H1 (cell line): ENCODE results near the gene SLC26A1. TPM values are rescaled to one million over a fixed set of nuclear protein-coding genes. Genes with fewer than 3 reads are reported as not detected.

Experiments used
- CTCF ChIA-PET: fragments of 300-600 bp; sonication (Branson Sonifier 250); formaldehyde crosslinking; loops from one replicate; lab custom pipeline; 2021; ENCODE audit not compliant: partially characterized antibody; lab: Charles Lee
- POLR2A ChIA-PET: fragments of 300-600 bp; sonication (Branson Sonifier 250); formaldehyde crosslinking; loops from one replicate; lab custom pipeline; 2021; ENCODE audit warnings: inconsistent platforms; ENCODE audit not compliant: partially characterized antibody; lab: Charles Lee
- DNase-seq, 2 experiments: peaks; one replicate each; pipeline versions ENCODE4 v3.0.0 to v3.0.0-alpha.2; 2010 to 2022; ENCODE audit warnings: low spot score in 2 of 2, low read depth in 1 of 2, mixed read lengths in 1 of 2
- FAIRE-seq: peaks from 2 replicates; lab custom pipeline; 2011; peaks lifted over from hg19 to GRCh38; lab: Jason Lieb, UNC
- H2AFZ ChIP-seq: 2 replicates; pipeline ENCODE4 v1.8.1; 2012; ENCODE audit warnings: low read length, inconsistent platforms
- H2AK5ac ChIP-seq: 2 replicates; pipeline ENCODE4 v1.6.1; 2013; ENCODE audit warnings: low read depth, low read length
- H2BK120ac ChIP-seq: replicated peaks from 2 replicates; pipeline ENCODE3; 2013; ENCODE audit warnings: low read depth, low read length, inconsistent platforms
- H2BK12ac ChIP-seq: 2 replicates; pipeline ENCODE4 v1.6.1; 2013; ENCODE audit warnings: low read depth, low read length
- H2BK15ac ChIP-seq: 2 replicates; pipeline ENCODE4 v1.6.1; 2013; ENCODE audit warnings: low read length
- H2BK20ac ChIP-seq: 2 replicates; pipeline ENCODE4 v1.6.1; 2013; ENCODE audit warnings: low read length
- H2BK5ac ChIP-seq: 2 replicates; pipeline ENCODE4 v1.6.1; 2013; ENCODE audit warnings: low read depth, low read length
- H3K14ac ChIP-seq: 2 replicates; pipeline ENCODE4 v1.6.1; 2013; ENCODE audit warnings: inconsistent platforms; ENCODE audit not compliant: insufficient read length
- H3K18ac ChIP-seq: 2 replicates; pipeline ENCODE4 v1.6.1; 2013; ENCODE audit warnings: low read length; ENCODE audit errors: extremely low read depth
- H3K23ac ChIP-seq: 2 replicates; pipeline ENCODE4 v1.6.1; 2013; ENCODE audit warnings: inconsistent platforms; ENCODE audit not compliant: insufficient read length
- H3K23me2 ChIP-seq: 2 replicates; pipeline ENCODE4 v1.6.1; 2013; ENCODE audit warnings: low read depth, low read length
- H3K27ac ChIP-seq: 2 replicates; pipeline ENCODE4 v1.6.1; 2011; ENCODE audit warnings: low read depth, low read length, inconsistent platforms
- H3K27me3 ChIP-seq, 4 experiments: replicated peaks in 1 of 4; 1 replicate in 1 of 4; 2 replicates in 3 of 4; pipeline versions ENCODE4 v1.6.1 to v1.8.1; 2011 to 2013; ENCODE audit warnings: low read length in 3 of 4, mild to moderate bottlenecking in 3 of 4, inconsistent platforms in 2 of 4, mixed read lengths in 2 of 4, moderate library complexity in 1 of 4; ENCODE audit not compliant: control insufficient read depth in 3 of 4, insufficient read depth in 3 of 4; ENCODE audit errors: extremely low read depth in 1 of 4
- H3K36me3 ChIP-seq, 4 experiments: 2 replicates each; pipeline versions ENCODE4 v1.6.1 to v1.8.1; 2011 to 2013; ENCODE audit warnings: mild to moderate bottlenecking in 4 of 4, low read length in 3 of 4, moderate library complexity in 2 of 4, control low read depth in 1 of 4, inconsistent platforms in 1 of 4; ENCODE audit not compliant: insufficient read depth in 4 of 4, control insufficient read depth in 2 of 4
- H3K4ac ChIP-seq: replicated peaks from 2 replicates; pipeline ENCODE3; 2013; ENCODE audit warnings: low read length, low read depth, mixed read lengths, inconsistent platforms; ENCODE audit not compliant: insufficient read length
- H3K4me1 ChIP-seq, 4 experiments: replicated peaks in 1 of 4; 1 replicate in 1 of 4; 2 replicates in 3 of 4; pipeline versions ENCODE4 v1.6.1 to v1.8.1; 2011 to 2013; ENCODE audit warnings: low read length in 3 of 4, inconsistent platforms in 2 of 4, mixed read lengths in 1 of 4; ENCODE audit not compliant: insufficient read depth in 4 of 4, control insufficient read depth in 3 of 4
- H3K4me2 ChIP-seq, 2 experiments: 2 replicates each; pipeline versions ENCODE4 v1.6.1 to v1.8.1; 2011 to 2013; ENCODE audit warnings: low read depth in 2 of 2, low read length in 2 of 2, control low read depth in 1 of 2, inconsistent platforms in 1 of 2, mild to moderate bottlenecking in 1 of 2; ENCODE audit not compliant: insufficient read depth in 1 of 2
- H3K4me3 ChIP-seq, 4 experiments: fragments of 200-600, 300-600 bp in 1 of 4; sonication (generic), shearing (Covaris generic), sonication (Bioruptor Twin) in 1 of 4; 2 replicates each; pipeline versions ENCODE4 v1.5.1 to v1.8.1; 2011 to 2016; ENCODE audit warnings: low read length in 4 of 4, low read depth in 3 of 4, control low read depth in 2 of 4, inconsistent platforms in 2 of 4, mild to moderate bottlenecking in 2 of 4, mixed read lengths in 1 of 4, moderate library complexity in 1 of 4; ENCODE audit not compliant: insufficient read depth in 2 of 4; ENCODE audit errors: extremely low read depth in 1 of 4
- H3K56ac ChIP-seq: replicated peaks from 2 replicates; pipeline ENCODE3; 2013; ENCODE audit warnings: low read depth, mild to moderate bottlenecking, mixed read lengths, low read length, inconsistent platforms; ENCODE audit not compliant: insufficient read length
- H3K79me1 ChIP-seq: 2 replicates; pipeline ENCODE4 v1.6.1; 2013; ENCODE audit warnings: low read depth, low read length, control low read depth
- H3K79me2 ChIP-seq, 2 experiments: 2 replicates each; pipeline versions ENCODE4 v1.6.1 to v1.8.1; 2012 to 2013; ENCODE audit warnings: low read length in 2 of 2, mild to moderate bottlenecking in 2 of 2, inconsistent platforms in 1 of 2; ENCODE audit not compliant: insufficient read depth in 2 of 2, control insufficient read depth in 1 of 2
- H3K9ac ChIP-seq, 4 experiments: replicated peaks in 1 of 4; 1 replicate in 1 of 4; 2 replicates in 3 of 4; pipeline versions ENCODE4 v1.6.1 to v1.8.1; 2011 to 2013; ENCODE audit warnings: low read depth in 3 of 4, low read length in 3 of 4, control low read depth in 2 of 4, mild to moderate bottlenecking in 2 of 4, moderate library complexity in 2 of 4, inconsistent platforms in 1 of 4; ENCODE audit errors: extremely low read depth in 1 of 4
- H3K9me3 ChIP-seq, 2 experiments: 2 replicates each; pipeline versions ENCODE4 v1.6.1 to v1.8.1; 2012 to 2013; ENCODE audit warnings: mild to moderate bottlenecking in 2 of 2, moderate library complexity in 2 of 2, control low read depth in 1 of 2, inconsistent platforms in 1 of 2, low read depth in 1 of 2, low read length in 1 of 2, mixed read lengths in 1 of 2; ENCODE audit not compliant: insufficient read depth in 2 of 2
- H4K20me1 ChIP-seq, 2 experiments: replicated peaks in 1 of 2; 2 replicates each; pipeline versions ENCODE3 to v1.8.1; 2011 to 2013; ENCODE audit warnings: inconsistent platforms in 2 of 2, low read length in 2 of 2, mild to moderate bottlenecking in 1 of 2; ENCODE audit not compliant: insufficient read depth in 2 of 2, control insufficient read depth in 1 of 2
- H4K5ac ChIP-seq: 2 replicates; pipeline ENCODE4 v1.6.1; 2013; ENCODE audit warnings: low read length, low read depth, mixed read lengths, inconsistent platforms; ENCODE audit not compliant: insufficient read length
- H4K8ac ChIP-seq: 2 replicates; pipeline ENCODE4 v1.8.0; 2013; ENCODE audit warnings: mild to moderate bottlenecking, moderate library complexity, low read length, inconsistent platforms; ENCODE audit not compliant: insufficient read depth; ENCODE audit errors: extremely low read depth
- H4K91ac ChIP-seq: replicated peaks from 2 replicates; pipeline ENCODE3; 2013; ENCODE audit warnings: low read length, mixed read lengths, inconsistent platforms; ENCODE audit not compliant: insufficient read length
- CREB1 ChIP-seq: IDR thresholded peaks from 2 replicates; pipeline ENCODE4 v1.6.1; 2012; ENCODE audit warnings: inconsistent platforms
- JUND ChIP-seq: IDR thresholded peaks from 2 replicates; pipeline ENCODE4 v1.6.1; 2011; ENCODE audit warnings: mild to moderate bottlenecking, improper control_type of control experiment, low read length
- TCF12 ChIP-seq: IDR thresholded peaks from 2 replicates; pipeline ENCODE4 v1.6.1; 2011; ENCODE audit warnings: low read depth, mild to moderate bottlenecking, low read length
- WGBS, 2 experiments: shearing (Covaris generic) in 1 of 2; methylation state at CpG; one replicate each; pipeline versions ENCODE4 v1.1.6 to v1.1.7; 2013 to 2015; ENCODE audit warnings: low lambda C conversion rate in 2 of 2, mixed read lengths in 2 of 2, inconsistent platforms in 1 of 2, low coverage in 1 of 2, missing lambda C conversion rate in 1 of 2; ENCODE audit not compliant: insufficient replicate concordance in 2 of 2, insufficient coverage in 1 of 2, insufficient read length in 1 of 2; ENCODE audit errors: extremely low coverage in 1 of 2, missing lambda C conversion rate in 1 of 2; 5-methylcytosine and 5-hydroxymethylcytosine counted together
- polyA plus RNA-seq, 7 experiments: library from polyadenylated mRNA; depleted of rRNA in 3 of 7; stranded (reverse) in 5 of 7; unstranded in 2 of 7; fragments of >200 nt in 5 of 7; fragments of 200-250 nt in 2 of 7; gene quantifications; 1 replicate in 5 of 7; 2 replicates in 1 of 7; 4 replicates in 1 of 7; pipeline versions ENCODE4 v1.2.1 to v1.2.3, GENCODE V29; 2011 to 2013; ENCODE audit warnings: missing spikeins in 2 of 7, mixed read lengths in 2 of 7
- total RNA-seq: library from RNA; stranded (reverse); fragmentation: NEBNext Ultra II Directional; extraction: Animal tissue kit (Norgen Biotek cat#: 25700); gene quantifications from 2 replicates; pipeline ENCODE4 v1.2.1, GENCODE V29; 2021

The SLC26A1 gene
- total and polyA plus RNA-seq, 2 of the 8 experiments (the other 6 are each of a cell fraction or from before 2014, with no cell fraction given) = 0.11 TPM; not detected in 1

GRCh38 chr4:954211-955020 lies 38.8 kb downstream of the SLC26A1 start:
- DNase-seq (no peak), FAIRE-seq (no peak)
- no peaks in the 10 kb centered on the region for H3K9me3 ChIP-seq
- no peak overlapping the region for H2BK12ac ChIP-seq
- WGBS, 2 experiments = 80% methylated on average over 16 of the region's 17 CpGs; no CpG with 5 or more reads in 1 of the 2 experiments
- no peaks in the 10 kb centered on the region; a peak in 1 of 7 replicates for H3K4me1 ChIP-seq
- no peak overlapping the region for H4K5ac ChIP-seq
- H2BK15ac ChIP-seq = no peak overlapping the region
- no peak overlapping the region for H3K4me2 ChIP-seq
- no peak overlapping the region for H2BK5ac ChIP-seq
- H3K23me2 ChIP-seq = no peaks in the 10 kb centered on the region
- no peaks in the 10 kb centered on the region for H3K36me3 ChIP-seq
- no peak overlapping the region for H3K9ac ChIP-seq
- peaks cover 0 to 3% (median 0%) of the 10 kb centered on the region in 4 experiments; a peak in 1 of 7 replicates for H3K27me3 ChIP-seq
- H3K79me1 ChIP-seq = no peaks in the 10 kb centered on the region
- H3K4ac ChIP-seq = no peak overlapping the region
- no peaks in the 10 kb centered on the region for H3K79me2 ChIP-seq
- CTCF ChIA-PET = interaction anchor here (1.3 kb wide), 1 partner anchor 21 kb away, joined by 3 read pairs; no protein-coding TSS in a partner anchor
- no peak overlapping the region for H2AK5ac ChIP-seq
- no peak overlapping the region for H3K56ac ChIP-seq
- H3K14ac ChIP-seq = no peak overlapping the region
- H4K20me1 ChIP-seq = peaks cover 0 to 3% of the 10 kb centered on the region in 2 experiments
- H4K8ac ChIP-seq = no peak overlapping the region
- H3K4me3 ChIP-seq = no peak overlapping the region
- H2BK120ac ChIP-seq = no peak overlapping the region
- no peak overlapping the region for H3K27ac ChIP-seq
- H3K23ac ChIP-seq = no peak overlapping the region
- no peak overlapping the region for H3K18ac ChIP-seq
- H2AFZ ChIP-seq = no peak overlapping the region
- no peak overlapping the region for H2BK20ac ChIP-seq
- no peak overlapping the region for H4K91ac ChIP-seq
- POLR2A ChIA-PET = no interaction called here
- no peak for TF ChIP-seq CREB1
- TF ChIP-seq JUND = no peak
- no peak for TF ChIP-seq TCF12
